Mesenchymal stem cell (in vitro differentiated cells and primary cell): Measurements from ENCODE around the gene DNAJC5.
"Not testable (repeated sequence)": the region's sequence is repeated elsewhere in the genome, so short reads cannot be mapped to it uniquely, and the experiment has no call there.

ENCODE experiments used
- DNase-seq: peaks from one replicate; pipeline ENCODE4 v3.0.0-alpha.2; 2013
- H2AFZ ChIP-seq: one replicate; pipeline ENCODE4 v1.6.1; 2013; ENCODE audit warnings: low read depth, mild to moderate bottlenecking, control low read depth, inconsistent platforms, low read length, moderate library complexity
- H2AK5ac ChIP-seq: 2 replicates; pipeline ENCODE4 v1.6.1; 2013; ENCODE audit warnings: low read length, moderate library complexity, mild to moderate bottlenecking, inconsistent platforms; ENCODE audit not compliant: severe bottlenecking
- H2BK120ac ChIP-seq: one replicate; pipeline ENCODE4 v1.6.1; 2013; ENCODE audit warnings: low read depth, mild to moderate bottlenecking, inconsistent platforms, low read length, moderate library complexity
- H2BK12ac ChIP-seq, 2 experiments: one replicate each; pipeline ENCODE4 v1.6.1; 2013; ENCODE audit warnings: inconsistent platforms in 2 of 2, low read length in 2 of 2, mild to moderate bottlenecking in 2 of 2, moderate library complexity in 2 of 2, control low read depth in 1 of 2
- H2BK15ac ChIP-seq: one replicate; pipeline ENCODE4 v1.6.1; 2013; ENCODE audit warnings: mild to moderate bottlenecking, low read depth, inconsistent platforms; ENCODE audit not compliant: poor library complexity, severe bottlenecking
- H2BK5ac ChIP-seq: 2 replicates; pipeline ENCODE4 v1.6.1; 2013; ENCODE audit warnings: low read depth, mild to moderate bottlenecking, low read length, control low read depth, inconsistent platforms; ENCODE audit not compliant: poor library complexity, severe bottlenecking
- H3K14ac ChIP-seq, 2 experiments: one replicate each; pipeline ENCODE4 v1.6.1; 2013; ENCODE audit warnings: inconsistent platforms in 2 of 2, low read length in 2 of 2, control low read depth in 1 of 2, mild to moderate bottlenecking in 1 of 2, moderate library complexity in 1 of 2
- H3K18ac ChIP-seq, 2 experiments: one replicate each; pipeline ENCODE4 v1.6.1; 2013; ENCODE audit warnings: inconsistent platforms in 2 of 2, low read length in 2 of 2, control low read depth in 1 of 2, low read depth in 1 of 2, mild to moderate bottlenecking in 1 of 2
- H3K23ac ChIP-seq, 2 experiments: one replicate each; pipeline ENCODE4 v1.6.1; 2013; ENCODE audit warnings: inconsistent platforms in 2 of 2, low read length in 2 of 2, mild to moderate bottlenecking in 2 of 2, moderate library complexity in 2 of 2, control low read depth in 1 of 2
- H3K27ac ChIP-seq: 2 replicates; pipeline ENCODE4 v1.5.1; 2013; ENCODE audit warnings: mild to moderate bottlenecking, moderate library complexity, low read length, control low read depth, inconsistent platforms; ENCODE audit not compliant: poor library complexity, severe bottlenecking
- H3K27me3 ChIP-seq, 2 experiments: 2 replicates each; pipeline versions ENCODE4 v1.6.1 to v1.7.0; 2013; ENCODE audit warnings: low read length in 2 of 2, mild to moderate bottlenecking in 2 of 2, moderate library complexity in 2 of 2, control low read depth in 1 of 2, inconsistent platforms in 1 of 2; ENCODE audit not compliant: control insufficient read depth in 1 of 2, insufficient read depth in 1 of 2
- H3K36me3 ChIP-seq, 2 experiments: 2 replicates each; pipeline versions ENCODE4 v1.6.1 to v1.7.0; 2013; ENCODE audit warnings: low read length in 2 of 2, control low read depth in 1 of 2, inconsistent platforms in 1 of 2, low read depth in 1 of 2, mild to moderate bottlenecking in 1 of 2; ENCODE audit not compliant: insufficient read depth in 2 of 2, control insufficient read depth in 1 of 2
- H3K4ac ChIP-seq, 2 experiments: one replicate each; pipeline ENCODE4 v1.6.1; 2013; ENCODE audit warnings: inconsistent platforms in 2 of 2, low read length in 2 of 2, mild to moderate bottlenecking in 2 of 2, moderate library complexity in 2 of 2, control low read depth in 1 of 2, low read depth in 1 of 2
- H3K4me1 ChIP-seq: 2 replicates; pipeline ENCODE4 v1.6.1; 2013; ENCODE audit warnings: low read depth, low read length, control low read depth; ENCODE audit not compliant: control insufficient read depth, insufficient read depth
- H3K4me2 ChIP-seq: 2 replicates; pipeline ENCODE4 v1.6.1; 2013; ENCODE audit warnings: low read length, mild to moderate bottlenecking, inconsistent platforms; ENCODE audit not compliant: poor library complexity, severe bottlenecking
- H3K4me3 ChIP-seq, 2 experiments: 2 replicates each; pipeline versions ENCODE4 v1.5.1 to v1.7.0; 2013; ENCODE audit warnings: low read length in 2 of 2, mild to moderate bottlenecking in 2 of 2, control low read depth in 1 of 2, low read depth in 1 of 2; ENCODE audit not compliant: insufficient read depth in 1 of 2
- H3K79me1 ChIP-seq: replicated peaks from 2 replicates; pipeline ENCODE4 v1.6.1; 2013; ENCODE audit warnings: mild to moderate bottlenecking, control low read depth, low read length, inconsistent platforms; ENCODE audit not compliant: poor library complexity, severe bottlenecking
- H3K9ac ChIP-seq: 2 replicates; pipeline ENCODE4 v1.7.0; 2013; ENCODE audit warnings: mild to moderate bottlenecking, low read length, moderate library complexity
- H3K9me3 ChIP-seq: 2 replicates; pipeline ENCODE4 v1.7.0; 2013; ENCODE audit warnings: mild to moderate bottlenecking, low read length; ENCODE audit not compliant: control insufficient read depth
- H4K8ac ChIP-seq: one replicate; pipeline ENCODE4 v1.6.1; 2013; ENCODE audit warnings: inconsistent platforms, mild to moderate bottlenecking, low read length, moderate library complexity
- H4K91ac ChIP-seq: one replicate; pipeline ENCODE4 v1.6.1; 2013; ENCODE audit warnings: mild to moderate bottlenecking, low read length, inconsistent platforms
- WGBS: methylation state at CpG from one replicate; pipeline ENCODE4 v1.1.7; 2013; ENCODE audit warnings: mixed read lengths; 5-methylcytosine and 5-hydroxymethylcytosine counted together

Gene DNAJC5

DNA sequence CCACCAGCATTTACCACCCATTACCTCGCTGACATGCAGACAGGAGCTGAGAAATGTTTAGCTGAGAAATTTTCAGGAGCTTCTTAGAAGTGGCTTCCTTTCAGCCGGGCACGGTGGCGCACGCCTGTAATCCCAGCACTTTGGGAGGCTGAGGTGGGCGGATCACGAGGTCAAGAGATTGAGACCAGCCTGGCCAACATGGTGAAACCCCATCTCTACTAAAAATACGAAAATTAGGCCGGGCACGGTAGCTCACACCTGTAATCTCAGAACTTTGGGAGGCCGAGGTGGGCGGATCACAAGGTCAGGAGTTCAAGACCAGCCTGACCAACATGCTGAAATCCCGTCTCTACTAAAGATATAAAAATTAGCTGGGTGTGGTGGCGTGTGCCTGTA is 43.4 kb upstream of the DNAJC5 start:
- H2BK12ac ChIP-seq, result peak overlapping the region in 1 of 2 experiments; percentile 59
- H3K4ac ChIP-seq, H2AFZ ChIP-seq, H2AK5ac ChIP-seq, H2BK120ac ChIP-seq, H2BK15ac ChIP-seq, H2BK5ac ChIP-seq, H3K23ac ChIP-seq, H3K79me1 ChIP-seq, H3K4me3 ChIP-seq, DNase-seq, H3K9ac ChIP-seq, H3K14ac ChIP-seq, H3K9me3 ChIP-seq, H3K27ac ChIP-seq, H3K4me2 ChIP-seq, H4K91ac ChIP-seq, H3K36me3 ChIP-seq, H4K8ac ChIP-seq, H3K18ac ChIP-seq: not testable (repeated sequence)
- H3K27me3 ChIP-seq, result peaks cover 0 to 57% of the 10 kb centered on the region in 2 experiments
- WGBS, result 98% methylated on average over 11 of the region's 14 CpGs
- H3K4me1 ChIP-seq, result peaks cover 48% of the 10 kb centered on the region

DNA sequence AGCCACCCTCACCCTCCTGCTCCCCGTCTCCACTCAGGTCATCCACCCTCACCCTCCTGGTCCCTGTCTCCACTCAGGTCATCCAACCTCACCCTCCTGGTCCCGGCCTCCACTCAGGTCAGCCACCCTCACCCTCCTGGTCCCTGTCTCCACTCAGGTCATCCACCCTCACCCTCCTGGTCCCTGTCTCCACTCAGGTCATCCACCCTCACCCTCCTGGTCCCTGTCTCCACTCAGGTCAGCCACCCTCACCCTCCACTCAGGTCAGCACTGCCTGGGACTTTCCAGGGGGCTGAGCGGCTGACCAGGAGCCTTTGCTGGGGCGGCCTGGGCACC is 41.2 kb upstream of the DNAJC5 start:
- Histone ChIP-seq H2BK120ac (peak overlapping the region; percentile 97), H2BK15ac (peak overlapping the region; percentile 77), H3K18ac (peak overlapping the region; percentile 79 to 99), H3K4me1 (peaks cover 49% of the 10 kb centered on the region), H3K27me3 (peaks cover 0 to 48% of the 10 kb centered on the region in 2 experiments), H2AK5ac (peak overlapping the region; percentile 54), H3K23ac (peak overlapping the region in 1 of 2 experiments; percentile 56), H3K14ac (peak overlapping the region; percentile 80 to 87), H2BK12ac (peak overlapping the region; percentile 60 to 99), H4K8ac (peak overlapping the region; percentile 97), H4K91ac (peak overlapping the region; percentile 100), H3K4ac (peak overlapping the region; percentile 69 to 97)
- not testable (repeated sequence) for H2BK5ac ChIP-seq, H2AFZ ChIP-seq, H3K36me3 ChIP-seq, H3K79me1 ChIP-seq, H3K9ac ChIP-seq, H3K9me3 ChIP-seq, H3K27ac ChIP-seq, H3K4me3 ChIP-seq, DNase-seq, H3K4me2 ChIP-seq
- WGBS, result 94% methylated on average over 3 of the region's 4 CpGs

DNA sequence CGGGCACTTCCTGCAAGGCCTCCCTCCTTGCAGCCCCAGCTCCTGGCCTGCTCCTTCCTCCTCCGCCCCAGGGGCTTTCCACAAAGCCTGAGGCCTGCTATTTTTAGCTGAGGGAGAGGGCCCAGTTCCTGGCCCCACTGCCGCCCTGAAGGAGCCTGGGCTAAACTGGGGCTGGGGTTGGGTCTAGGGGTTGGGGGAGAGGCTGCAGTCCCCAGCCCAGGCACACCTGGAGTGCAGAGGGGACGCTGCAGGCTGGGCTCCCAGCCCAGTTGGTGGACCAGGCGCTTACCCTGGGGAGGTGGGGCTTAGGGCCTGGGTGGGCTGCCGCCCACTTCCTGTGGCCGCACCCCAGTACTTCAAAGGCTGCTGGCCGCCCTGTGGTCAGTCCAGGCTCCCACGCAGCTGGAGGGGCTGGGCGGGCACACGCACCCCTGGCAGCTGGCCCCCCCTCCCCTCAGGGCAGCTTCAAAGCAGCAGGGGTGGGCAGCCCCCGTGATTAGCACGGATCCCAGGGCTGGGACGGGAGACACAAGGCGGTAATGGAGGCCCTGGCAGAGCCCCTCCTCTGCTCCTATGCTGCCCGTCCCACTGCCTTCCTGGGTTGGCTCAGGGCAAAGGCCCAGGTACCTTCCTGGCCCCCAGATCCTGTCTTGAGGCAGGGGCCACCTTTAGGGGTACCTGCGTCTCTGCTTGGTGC is 40.7 kb upstream of the DNAJC5 start:
- Histone ChIP-seq H2AK5ac (peak overlapping the region; percentile 95), H3K4me1 (peaks cover 53% of the 10 kb centered on the region), H3K4me2 (no peak overlapping the region), H3K18ac (peak overlapping the region; percentile 79 to 99), H3K14ac (peak overlapping the region; percentile 45 to 80), H3K27me3 (peaks cover 0 to 48% of the 10 kb centered on the region in 2 experiments), H3K4ac (peak overlapping the region; percentile 69 to 97), H3K27ac (no peak overlapping the region), H2AFZ (peak overlapping the region; percentile 39), H3K9ac (no peak overlapping the region), H3K9me3 (no peaks in the 10 kb centered on the region), H3K4me3 (peak overlapping the region in 1 of 2 experiments; percentile 24), H3K79me1 (no peaks in the 10 kb centered on the region), H3K23ac (peak overlapping the region in 1 of 2 experiments; percentile 25), H2BK120ac (peak overlapping the region; percentile 97), H3K36me3 (no peaks in the 10 kb centered on the region), H2BK15ac (peak overlapping the region; percentile 77), H2BK12ac (peak overlapping the region; percentile 60 to 99), H2BK5ac (no peak overlapping the region), H4K8ac (peak overlapping the region; percentile 97), H4K91ac (peak overlapping the region; percentile 100)
- WGBS, result 41% methylated on average over 17 of the region's 17 CpGs
- DNase-seq, result peak; percentile 66

DNA sequence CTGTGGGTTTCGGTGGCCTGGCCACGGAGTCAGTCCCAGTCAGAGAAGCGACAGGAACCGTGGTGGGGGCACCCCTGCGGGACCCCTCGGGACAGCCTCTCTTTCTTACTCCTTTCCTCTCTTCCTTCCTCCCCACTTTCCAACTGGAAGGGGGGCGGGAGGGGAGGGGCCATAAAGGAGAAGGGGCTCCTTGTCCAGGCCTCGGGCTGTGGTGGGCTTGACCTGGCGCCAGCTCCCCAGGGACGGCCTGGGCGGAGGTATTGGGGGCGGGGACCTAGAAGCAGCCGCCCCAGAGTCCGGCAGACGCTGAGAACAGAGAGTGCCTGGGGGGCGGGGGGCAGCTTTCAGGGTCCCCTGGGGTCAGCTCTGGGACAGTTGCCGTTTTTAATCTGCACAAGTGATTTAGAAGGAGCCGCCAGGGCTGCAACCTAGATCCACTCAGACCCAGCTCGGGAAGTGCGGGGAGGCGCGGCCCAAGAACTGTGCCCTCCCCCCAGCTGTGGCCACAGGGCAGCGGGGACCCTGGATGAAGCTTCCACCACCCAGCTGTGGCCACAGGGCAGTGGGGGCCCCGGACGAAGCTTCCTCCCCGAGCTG is 40.1 kb upstream of the DNAJC5 start:
- Histone ChIP-seq H2BK15ac (peak overlapping the region; percentile 96), H4K91ac (peak overlapping the region; percentile 100), H3K9ac (peak overlapping the region; percentile 32), H2BK120ac (peak overlapping the region; percentile 97), H3K4me2 (peak overlapping the region; percentile 55), H3K79me1 (peaks cover 2% of the 10 kb centered on the region), H3K23ac (peak overlapping the region in 1 of 2 experiments; percentile 84), H3K18ac (peak overlapping the region; percentile 79 to 99), H2BK5ac (no peak overlapping the region), H3K4ac (peak overlapping the region; percentile 90 to 97), H3K14ac (peak overlapping the region in 1 of 2 experiments; percentile 92), H2AFZ (peak overlapping the region; percentile 59), H3K4me3 (peak overlapping the region in 1 of 2 experiments; percentile 41), H3K4me1 (peaks cover 58% of the 10 kb centered on the region), H3K36me3 (no peaks in the 10 kb centered on the region), H4K8ac (peak overlapping the region; percentile 97), H3K27me3 (peaks cover 0 to 48% of the 10 kb centered on the region in 2 experiments), H3K9me3 (no peaks in the 10 kb centered on the region), H2BK12ac (peak overlapping the region; percentile 60 to 99), H3K27ac (no peak overlapping the region), H2AK5ac (peak overlapping the region; percentile 95)
- no peak for DNase-seq
- whole genome bisulfite sequencing, result 15% methylated on average over 21 of the region's 26 CpGs
